ENCODE data around the gene PLEKHA8. TPM values are rescaled to one million over a fixed set of nuclear protein-coding genes. Genes with fewer than 3 reads are reported as not detected.

The PLEKHA8 gene
- total and polyA plus RNA-seq, 10 of the 15 experiments (the other 5 are each of a cell fraction or from before 2014, with no cell fraction given) = 1.1 to 13.2 (median 5.7) TPM

- no peaks in the 10 kb centered on the region for H4K20me1 ChIP-seq (ENCODE audit: control insufficient read depth, insufficient read depth)
- H3K4me3 ChIP-seq = no peak overlapping the region
- intact Hi-C loops (cut with micrococcal nuclease; ENCODE audit: unreplicated experiment) = no loop called here
- H3K27ac ChIP-seq (ENCODE audit: control insufficient read depth, insufficient read depth) = no peak overlapping the region
- no peak overlapping the region for H3K9ac ChIP-seq (ENCODE audit: control insufficient read depth, insufficient read depth, low read length)
- ChIA-PET CTCF (interaction anchor here (0.6 to 1.9 kb wide), 14 partner anchors 12 to 397 kb away, joined by 3 to 17 read pairs (median 4); no protein-coding TSS in a partner anchor), RAD21 (ENCODE audit: unreplicated experiment) (interaction anchor here (0.9 to 4.4 kb wide), 5 partner anchors 13 to 186 kb away, joined by 3 to 42 read pairs (median 3); partner anchors contain the start of gene ZNRF2), SMC1A (ENCODE audit: uncharacterized antibody, unreplicated experiment) (interaction anchor here (1.3 to 9.4 kb wide), 7 partner anchors 12 to 341 kb away, joined by 3 to 148 read pairs (median 9); no protein-coding TSS in a partner anchor), POLR2A (interaction anchor here (1.9 kb wide), 1 partner anchor 11 kb away, joined by 6 read pairs; no protein-coding TSS in a partner anchor)
- H2AFZ ChIP-seq (ENCODE audit: control insufficient read depth, low read depth, low read length) = no peak overlapping the region
- TF ChIP-seq ZNF207 (IDR thresholded peaks at IDR 0.05; ENCODE audit: borderline replicate concordance) (no peak), NR2F1 (conservative IDR thresholded peaks at IDR 0.05) (no peak), CBX3 (IDR thresholded peaks at IDR 0.05; ENCODE audit: borderline replicate concordance, low read depth) (no peak), ZNF24 (IDR thresholded peaks at IDR 0.05) (no peak), BCL11A (IDR thresholded peaks at IDR 0.05; ENCODE audit: low read depth, low read length) (no peak), PAX8 (IDR thresholded peaks at IDR 0.05) (no peak), BACH1 (IDR thresholded peaks at IDR 0.05; ENCODE audit: borderline replicate concordance) (no peak)
- TF ChIP-seq, protein P1, sequence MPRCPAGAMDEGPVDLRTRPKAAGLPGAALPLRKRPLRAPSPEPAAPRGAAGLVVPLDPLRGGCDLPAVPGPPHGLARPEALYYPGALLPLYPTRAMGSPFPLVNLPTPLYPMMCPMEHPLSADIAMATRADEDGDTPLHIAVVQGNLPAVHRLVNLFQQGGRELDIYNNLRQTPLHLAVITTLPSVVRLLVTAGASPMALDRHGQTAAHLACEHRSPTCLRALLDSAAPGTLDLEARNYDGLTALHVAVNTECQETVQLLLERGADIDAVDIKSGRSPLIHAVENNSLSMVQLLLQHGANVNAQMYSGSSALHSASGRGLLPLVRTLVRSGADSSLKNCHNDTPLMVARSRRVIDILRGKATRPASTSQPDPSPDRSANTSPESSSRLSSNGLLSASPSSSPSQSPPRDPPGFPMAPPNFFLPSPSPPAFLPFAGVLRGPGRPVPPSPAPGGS (IDR thresholded peaks at IDR 0.05; ENCODE audit: borderline replicate concordance, insufficient read depth, low read depth, low read length, poor library complexity, severe bottlenecking) = no peak
- BruUV-seq (replicated peaks) = no TSS peak
- in situ Hi-C loops (cut with MboI) = no loop called here
- FAIRE-seq (no peak), ATAC-seq (no peak), DNase-seq (ENCODE audit: low read depth, low spot score) (no peak)
- H3K27me3 ChIP-seq (replicated peaks in 1 of 2; ENCODE audit: control insufficient read depth in 2 of 2, insufficient read depth in 2 of 2, low read length in 1 of 2) = no peaks in the 10 kb centered on the region
- no peaks in the 10 kb centered on the region for H3K36me3 ChIP-seq (ENCODE audit: control insufficient read depth in 2 of 2, insufficient read depth in 2 of 2, low read length in 1 of 2)
- 74% methylated on average over 5 of the region's 5 CpGs for WGBS (ENCODE audit: insufficient coverage, insufficient replicate concordance, low lambda C conversion rate, missing lambda C conversion rate)
- H3K4me2 ChIP-seq (ENCODE audit: control insufficient read depth, insufficient read depth) = no peak overlapping the region
- H3K4me1 ChIP-seq (ENCODE audit: control insufficient read depth, insufficient read depth, low read length) = peaks cover 21% of the 10 kb centered on the region
- no peaks in the 10 kb centered on the region for H3K9me3 ChIP-seq (replicated peaks; ENCODE audit: control insufficient read depth, insufficient read depth, low read length)
- H3K79me2 ChIP-seq (ENCODE audit: control insufficient read depth, insufficient read depth, low read length) = no peaks in the 10 kb centered on the region
Measured at GRCh38 chr7:30166841-30167235, 138.6 kb downstream of the PLEKHA8 start.
